Renal pelvis (tissue), 4 donors: ENCODE measurements around the gene ITGAL. TPM values are rescaled to one million over a fixed set of nuclear protein-coding genes. Genes with fewer than 3 reads are reported as not detected.
"Not testable (repeated sequence)": the region's sequence is repeated elsewhere in the genome, so short reads cannot be mapped to it uniquely, and the experiment has no call there.

Source experiments
- DNase-seq: peaks from one replicate; pipeline ENCODE4 v3.0.0-alpha.2; 2013
- polyA plus RNA-seq, 3 donors: library from polyadenylated mRNA; unstranded; fragments of 120-200 nt; gene quantifications; one replicate each; pipeline ENCODE4 v1.2.1, GENCODE V29; 2013; ENCODE audit not compliant: insufficient read length in 3 of 3

ITGAL gene
- polyA plus RNA-seq, 3 donors, result 1.9 to 2.1 (median 2.0) TPM

DNA sequence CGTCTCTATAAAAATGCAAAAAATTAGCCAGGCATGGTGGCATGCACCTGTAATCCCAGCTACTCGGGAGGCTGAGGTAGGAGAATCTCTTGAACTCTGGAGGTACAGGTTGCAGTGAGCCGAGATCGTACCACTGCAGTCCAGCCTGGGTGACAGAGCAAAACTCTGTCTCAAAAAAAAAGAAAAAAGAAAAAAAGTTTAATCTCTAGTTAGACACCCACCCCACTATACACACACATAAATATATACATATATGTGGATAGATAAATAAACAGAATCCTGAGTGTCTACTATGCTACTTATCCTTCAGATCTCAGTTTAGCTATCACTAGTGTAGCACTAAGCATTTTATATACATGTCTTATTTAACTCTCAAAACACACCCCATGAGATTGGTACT, 18.7 kb downstream of the ITGAL start:
- DNase-seq, result no peak

GRCh38 chr16:30491744-30492308, 19.3 kb downstream of the ITGAL start:
- DNase-seq, result peak; percentile 17

DNA sequence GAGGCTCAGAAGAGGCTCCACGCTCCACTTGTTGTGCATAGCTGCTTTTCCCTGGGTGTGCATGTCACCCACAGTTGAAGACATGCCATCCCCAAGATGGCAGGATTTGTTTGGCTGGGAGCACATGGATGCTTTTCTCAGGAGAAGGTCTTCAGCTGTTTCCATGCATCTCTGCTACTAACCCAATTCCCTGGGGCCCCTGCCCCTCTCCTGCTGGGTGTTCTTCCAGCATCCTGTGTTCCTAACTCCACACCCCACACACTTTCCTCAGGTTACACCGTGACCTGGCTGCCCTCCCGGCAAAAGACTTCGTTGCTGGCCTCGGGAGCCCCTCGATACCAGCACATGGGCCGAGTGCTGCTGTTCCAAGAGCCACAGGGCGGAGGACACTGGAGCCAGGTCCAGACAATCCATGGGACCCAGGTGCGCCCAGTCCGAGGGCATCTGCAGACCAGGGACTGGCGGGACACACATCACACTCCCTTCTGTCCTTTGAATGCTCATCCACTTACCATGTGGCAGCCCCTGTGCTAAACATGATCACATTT, 21.5 kb downstream of the ITGAL start:
- DNase-seq, result no peak

DNA sequence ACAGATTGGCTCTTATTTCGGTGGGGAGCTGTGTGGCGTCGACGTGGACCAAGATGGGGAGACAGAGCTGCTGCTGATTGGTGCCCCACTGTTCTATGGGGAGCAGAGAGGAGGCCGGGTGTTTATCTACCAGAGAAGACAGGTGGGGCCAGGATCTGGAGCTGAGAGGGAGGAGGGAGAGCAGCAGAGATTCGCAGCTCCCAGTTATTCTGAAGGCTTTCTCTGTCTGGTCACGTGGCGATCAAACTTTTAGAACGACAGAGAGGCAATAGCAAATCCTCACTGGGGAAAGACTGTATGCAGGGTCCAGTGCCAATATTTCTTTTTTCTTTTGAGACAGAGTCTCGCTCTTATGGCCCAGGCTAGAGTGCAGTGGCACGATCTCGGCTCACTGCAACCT, 22.2 kb downstream of the ITGAL start:
- no peak for DNase-seq

GRCh38 chr16:30499284-30499683, 26.7 kb downstream of the ITGAL start:
- DNase-seq, result no peak

- no peak for DNase-seq
Observed at GRCh38 chr16:30503403-30504296, 31.1 kb downstream of the ITGAL start.

- no peak for DNase-seq
Observed at GRCh38 chr16:30509081-30509765, 36.7 kb downstream of the ITGAL start.

GRCh38 chr16:30510376-30510938, 37.9 kb downstream of the ITGAL start:
- no peak for DNase-seq

- no peak for DNase-seq
Observed at GRCh38 chr16:30511509-30511908, 39.0 kb downstream of the ITGAL start.

GRCh38 chr16:30515275-30515674, 42.7 kb downstream of the ITGAL start:
- no peak for DNase-seq

DNA sequence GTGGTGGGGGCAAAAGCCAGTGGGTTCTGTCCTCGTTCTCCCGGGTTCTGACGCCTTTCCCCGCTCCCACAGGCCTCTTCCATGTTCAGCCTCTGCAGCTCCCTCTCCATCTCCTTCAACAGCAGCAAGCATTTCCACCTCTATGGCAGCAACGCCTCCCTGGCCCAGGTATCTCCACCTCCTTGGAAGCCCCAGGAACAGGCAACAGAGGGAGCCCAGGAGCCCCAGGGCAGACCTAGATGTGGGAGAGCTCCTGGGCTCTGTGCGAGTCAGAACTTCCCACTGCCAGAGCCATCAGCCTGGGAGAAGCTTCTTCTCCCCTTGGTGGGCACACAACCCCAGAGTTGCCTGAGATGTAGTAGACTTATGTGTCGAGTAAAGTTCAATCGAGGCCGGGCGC, 46.0 kb downstream of the ITGAL start:
- DNase-seq, result no peak

DNA sequence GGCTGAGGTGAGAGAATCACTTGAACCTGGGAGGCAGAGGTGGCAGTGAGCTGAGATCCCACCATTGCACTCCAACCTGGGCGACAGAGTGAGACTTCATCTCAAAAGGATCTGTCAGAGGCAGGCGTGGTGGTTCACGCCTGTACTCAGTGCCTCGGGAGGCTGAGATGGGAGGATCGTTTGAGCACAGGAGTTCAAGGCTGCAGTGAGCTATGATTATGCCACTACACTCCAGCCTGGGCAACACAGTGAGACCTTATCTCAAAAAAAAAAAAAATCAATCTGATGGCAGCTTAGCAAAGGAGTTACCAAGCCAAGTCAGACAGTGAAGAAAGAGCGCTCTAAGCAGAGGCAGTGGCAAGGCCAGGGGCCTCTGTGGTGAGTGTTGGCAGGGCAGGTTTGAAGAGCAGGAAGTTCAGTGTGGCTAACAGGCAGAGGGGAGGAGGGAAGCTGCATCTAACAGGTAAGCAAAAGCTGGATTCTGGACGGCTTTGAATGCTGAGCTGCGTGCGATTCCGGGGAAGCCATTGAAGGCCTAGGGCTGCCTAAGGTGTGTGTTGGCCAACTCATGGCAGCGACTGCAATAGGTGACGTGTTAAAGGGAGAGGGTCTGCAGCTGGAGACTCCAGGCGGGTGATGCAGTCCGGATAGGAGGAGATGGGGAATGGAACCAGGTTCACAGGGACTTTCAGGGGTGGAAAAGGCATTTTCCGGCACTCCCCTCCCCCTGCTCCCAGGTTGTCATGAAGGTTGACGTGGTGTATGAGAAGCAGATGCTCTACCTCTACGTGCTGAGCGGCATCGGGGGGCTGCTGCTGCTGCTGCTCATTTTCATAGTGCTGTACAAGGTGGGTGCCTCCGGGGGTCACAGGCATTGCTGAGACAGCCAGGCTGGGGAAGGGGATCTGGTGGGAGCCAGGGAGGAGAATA, 46.8 kb downstream of the ITGAL start:
- no peak for DNase-seq

DNA sequence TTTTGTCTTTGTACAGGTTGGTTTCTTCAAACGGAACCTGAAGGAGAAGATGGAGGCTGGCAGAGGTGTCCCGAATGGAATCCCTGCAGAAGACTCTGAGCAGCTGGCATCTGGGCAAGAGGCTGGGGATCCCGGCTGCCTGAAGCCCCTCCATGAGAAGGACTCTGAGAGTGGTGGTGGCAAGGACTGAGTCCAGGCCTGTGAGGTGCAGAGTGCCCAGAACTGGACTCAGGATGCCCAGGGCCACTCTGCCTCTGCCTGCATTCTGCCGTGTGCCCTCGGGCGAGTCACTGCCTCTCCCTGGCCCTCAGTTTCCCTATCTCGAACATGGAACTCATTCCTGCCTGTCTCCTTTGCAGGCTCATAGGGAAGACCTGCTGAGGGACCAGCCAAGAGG, 48.9 kb downstream of the ITGAL start:
- DNase-seq, result no peak

DNA sequence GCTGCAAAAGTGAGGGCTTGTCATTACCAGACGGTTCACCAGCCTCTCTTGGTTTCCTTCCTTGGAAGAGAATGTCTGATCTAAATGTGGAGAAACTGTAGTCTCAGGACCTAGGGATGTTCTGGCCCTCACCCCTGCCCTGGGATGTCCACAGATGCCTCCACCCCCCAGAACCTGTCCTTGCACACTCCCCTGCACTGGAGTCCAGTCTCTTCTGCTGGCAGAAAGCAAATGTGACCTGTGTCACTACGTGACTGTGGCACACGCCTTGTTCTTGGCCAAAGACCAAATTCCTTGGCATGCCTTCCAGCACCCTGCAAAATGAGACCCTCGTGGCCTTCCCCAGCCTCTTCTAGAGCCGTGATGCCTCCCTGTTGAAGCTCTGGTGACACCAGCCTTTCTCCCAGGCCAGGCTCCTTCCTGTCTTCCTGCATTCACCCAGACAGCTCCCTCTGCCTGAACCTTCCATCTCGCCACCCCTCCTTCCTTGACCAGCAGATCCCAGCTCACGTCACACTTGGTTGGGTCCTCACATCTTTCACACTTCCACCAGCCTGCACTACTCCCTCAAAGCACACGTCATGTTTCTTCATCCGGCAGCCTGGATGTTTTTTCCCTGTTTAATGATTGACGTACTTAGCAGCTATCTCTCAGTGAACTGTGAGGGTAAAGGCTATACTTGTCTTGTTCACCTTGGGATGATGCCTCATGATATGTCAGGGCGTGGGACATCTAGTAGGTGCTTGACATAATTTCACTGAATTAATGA, 49.5 kb downstream of the ITGAL start:
- DNase-seq, result peak; percentile 64

GRCh38 chr16:30522702-30523463, 50.3 kb downstream of the ITGAL start:
- DNase-seq, result not testable (repeated sequence)

DNA sequence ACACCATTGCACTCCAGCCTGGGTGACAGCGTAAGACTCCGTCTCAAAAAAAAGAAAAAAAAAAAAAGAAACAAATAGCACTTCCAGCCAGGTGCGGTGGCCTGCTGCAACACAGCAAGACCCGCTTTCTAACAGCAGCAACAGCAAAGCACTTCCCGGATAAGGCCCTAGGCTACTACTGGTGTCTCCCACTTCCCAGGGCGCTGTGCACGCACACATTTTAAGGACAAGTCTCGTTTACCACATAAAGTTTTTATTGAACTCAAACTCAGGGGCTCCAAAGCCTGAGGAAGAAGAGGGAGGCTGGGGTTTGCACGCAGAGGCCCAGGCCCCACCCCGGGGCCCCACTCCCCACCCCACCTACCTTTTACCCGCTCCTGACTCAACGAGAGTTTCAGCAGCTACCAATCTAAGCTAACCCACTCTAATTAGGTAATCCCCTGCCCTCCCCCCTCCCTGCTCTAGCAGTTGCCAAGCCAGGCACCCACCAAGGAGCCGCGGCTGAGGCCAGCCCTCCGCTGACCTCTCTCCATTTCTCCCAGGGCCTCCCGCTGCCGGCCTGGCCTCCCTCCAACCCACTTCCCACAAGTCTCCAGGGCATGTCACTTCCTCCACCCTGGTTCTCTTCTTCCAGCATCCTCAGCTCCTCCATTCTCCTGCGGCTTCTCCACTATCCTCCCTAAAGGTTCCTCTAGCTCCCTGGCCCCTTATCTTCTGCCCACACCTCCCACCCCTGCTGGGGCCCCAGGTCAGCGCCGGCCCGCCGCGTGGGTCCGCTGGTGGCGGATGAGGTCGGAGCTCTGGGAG, 51.4 kb downstream of the ITGAL start:
- no peak for DNase-seq

DNA sequence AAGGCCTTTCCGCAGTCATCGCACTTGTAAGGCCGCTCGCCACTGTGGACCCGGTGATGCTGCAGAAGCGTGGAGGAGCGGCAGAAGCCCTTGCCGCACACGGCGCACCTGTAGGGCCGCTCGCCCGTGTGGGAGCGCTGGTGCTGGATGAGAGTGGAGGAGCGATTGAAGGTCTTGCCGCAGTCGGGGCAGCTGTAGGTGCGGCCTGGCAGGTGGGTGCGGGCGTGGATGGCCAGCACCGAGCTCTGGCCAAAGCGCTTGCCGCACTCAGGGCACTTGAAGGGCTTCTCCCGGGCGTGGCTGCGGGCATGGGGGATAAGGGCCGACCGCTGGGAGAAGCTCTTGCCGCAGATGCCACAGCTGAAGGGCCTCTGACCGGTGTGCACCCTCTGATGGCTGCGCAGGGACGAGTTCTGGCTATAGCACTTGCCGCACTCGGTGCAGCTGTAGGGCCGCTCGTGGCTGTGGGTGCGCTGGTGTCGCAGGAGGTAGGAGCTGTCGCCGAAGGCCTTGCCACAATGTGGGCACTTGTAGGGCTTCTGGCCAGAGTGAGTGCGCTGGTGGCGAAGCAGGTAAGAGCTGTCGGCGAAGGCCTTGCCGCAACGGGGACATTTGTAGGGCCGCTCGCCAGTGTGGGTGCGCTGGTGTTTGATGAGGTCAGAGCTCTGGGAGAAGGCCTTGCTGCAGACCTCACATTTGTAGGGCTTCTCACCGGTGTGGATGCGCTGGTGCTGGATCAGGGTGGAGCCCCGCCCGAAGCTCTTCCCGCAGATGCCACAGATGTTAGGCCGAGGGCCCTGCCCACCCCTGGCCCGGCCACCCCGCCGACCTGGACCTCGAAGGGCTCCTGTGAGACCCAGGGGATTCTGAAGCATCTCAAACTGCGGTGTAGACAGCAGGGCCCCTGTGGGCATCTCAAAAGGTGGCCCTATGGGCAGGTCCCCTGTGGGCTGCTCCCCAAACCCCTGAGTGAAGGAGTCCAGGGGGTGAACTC, 52.3 kb downstream of the ITGAL start:
- DNase-seq, result no peak

GRCh38 chr16:30525844-30526136, 53.2 kb downstream of the ITGAL start:
- DNase-seq, result no peak
